ENCODE measurements around the gene KCNJ2. TPM values are rescaled to one million over a fixed set of nuclear protein-coding genes. Genes with fewer than 3 reads are reported as not detected.

The KCNJ2 gene
- total RNA-seq, 2 experiments from 2014 or later: not detected

Other genes with a start within 250 kb of the KCNJ2 start
- not detected for gene KCNJ16, start 94.3 kb upstream of the KCNJ2 start, total RNA-seq